ENCODE results near the gene MED10. TPM values are rescaled to one million over a fixed set of nuclear protein-coding genes. Genes with fewer than 3 reads are reported as not detected.

MED10 gene
- total RNA-seq, 1 experiment from 2014 or later = 94.0 TPM

DNA sequence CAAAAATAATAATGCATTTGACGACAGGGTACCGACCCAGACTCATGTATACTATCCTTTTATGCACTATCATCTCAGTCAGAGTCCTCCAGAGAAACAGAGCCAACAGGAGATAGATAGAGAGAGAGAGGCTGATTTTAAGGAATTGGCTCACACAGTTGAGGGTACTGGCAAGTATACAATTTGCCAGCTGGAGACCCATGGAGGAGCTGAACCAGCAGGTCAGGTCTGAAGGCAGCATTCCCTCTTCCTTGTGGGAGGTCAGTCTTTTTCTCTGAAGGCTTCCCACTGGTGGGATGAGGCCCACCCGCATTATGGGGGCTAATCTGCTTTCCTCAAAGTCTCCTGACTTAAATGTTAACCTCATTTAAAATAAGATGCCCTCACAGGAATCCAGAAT is 17.3 kb upstream of the MED10 start:
- no peaks in the 10 kb centered on the region for H3K36me3 ChIP-seq (ENCODE audit: low read depth, low read length)
- no peaks in the 10 kb centered on the region for H3K9me3 ChIP-seq (ENCODE audit: low read length)
- H3F3A ChIP-seq (ENCODE audit: low read length, unreplicated experiment) = peaks cover 4% of the 10 kb centered on the region
- no peaks in the 10 kb centered on the region for H3K79me2 ChIP-seq (ENCODE audit: low read length)
- no peak overlapping the region for H3K4me2 ChIP-seq (ENCODE audit: low read length)
- H3K4me3 ChIP-seq (ENCODE audit: low read length) = no peak overlapping the region
- BruUV-seq (replicated peaks) = no TSS peak
- ATAC-seq = no peak
- H3K4me1 ChIP-seq (ENCODE audit: insufficient read depth, low read length) = peaks cover 12% of the 10 kb centered on the region
- no peak overlapping the region for H2AFZ ChIP-seq (ENCODE audit: low read length)
- intact Hi-C loops (cut with micrococcal nuclease) = no loop called here
- no peaks in the 10 kb centered on the region for H4K20me1 ChIP-seq (ENCODE audit: low read length)
- TF ChIP-seq EZH2 (IDR thresholded peaks at IDR 0.05; ENCODE audit: low read length, unreplicated experiment) (no peak), EZH2phosphoT487 (IDR thresholded peaks at IDR 0.05; ENCODE audit: borderline replicate concordance, low read length) (no peak)
- TF ChIP-seq, protein P1, sequence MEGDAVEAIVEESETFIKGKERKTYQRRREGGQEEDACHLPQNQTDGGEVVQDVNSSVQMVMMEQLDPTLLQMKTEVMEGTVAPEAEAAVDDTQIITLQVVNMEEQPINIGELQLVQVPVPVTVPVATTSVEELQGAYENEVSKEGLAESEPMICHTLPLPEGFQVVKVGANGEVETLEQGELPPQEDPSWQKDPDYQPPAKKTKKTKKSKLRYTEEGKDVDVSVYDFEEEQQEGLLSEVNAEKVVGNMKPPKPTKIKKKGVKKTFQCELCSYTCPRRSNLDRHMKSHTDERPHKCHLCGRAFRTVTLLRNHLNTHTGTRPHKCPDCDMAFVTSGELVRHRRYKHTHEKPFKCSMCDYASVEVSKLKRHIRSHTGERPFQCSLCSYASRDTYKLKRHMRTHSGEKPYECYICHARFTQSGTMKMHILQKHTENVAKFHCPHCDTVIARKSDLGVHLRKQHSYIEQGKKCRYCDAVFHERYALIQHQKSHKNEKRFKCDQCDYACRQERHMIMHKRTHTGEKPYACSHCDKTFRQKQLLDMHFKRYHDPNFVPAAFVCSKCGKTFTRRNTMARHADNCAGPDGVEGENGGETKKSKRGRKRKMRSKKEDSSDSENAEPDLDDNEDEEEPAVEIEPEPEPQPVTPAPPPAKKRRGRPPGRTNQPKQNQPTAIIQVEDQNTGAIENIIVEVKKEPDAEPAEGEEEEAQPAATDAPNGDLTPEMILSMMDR (conservative IDR thresholded peaks at IDR 0.05; ENCODE audit: low read depth, low read length) = no peak
- CTCF ChIA-PET = no interaction called here
- no peak for DNase-seq
- POLR2A ChIA-PET (ENCODE audit: unreplicated experiment) = no interaction called here
- no peak overlapping the region for H3K9ac ChIP-seq (ENCODE audit: low read length)
- no peaks in the 10 kb centered on the region for H3K9me2 ChIP-seq (replicated peaks; ENCODE audit: low read length)
- no peak overlapping the region for H3K27ac ChIP-seq (ENCODE audit: low read length)
- peaks cover 3% of the 10 kb centered on the region; the same call in 1 of the 2 replicates for H3K27me3 ChIP-seq (ENCODE audit: low read length)

DNA sequence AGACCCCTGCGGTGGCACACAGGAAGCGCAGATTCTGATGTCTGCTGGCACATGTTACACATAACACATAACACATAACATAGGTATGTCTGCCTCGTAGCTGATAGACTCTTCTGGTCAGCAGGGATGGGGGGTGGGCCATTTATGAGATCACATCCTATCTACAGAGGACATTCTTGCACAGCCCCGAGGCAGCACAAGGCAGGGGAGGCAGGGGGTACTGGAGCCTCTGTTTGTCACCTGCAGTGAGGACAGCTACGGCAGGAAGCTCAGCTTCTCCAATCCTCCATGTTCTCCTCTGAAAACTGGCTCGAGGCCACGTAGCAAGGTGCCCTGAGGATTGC is 16.7 kb upstream of the MED10 start:
- ChIA-PET POLR2A (ENCODE audit: unreplicated experiment) (no interaction called here), CTCF (no interaction called here)
- Histone ChIP-seq H3K36me3 (ENCODE audit: low read depth, low read length) (no peaks in the 10 kb centered on the region), H3K4me3 (ENCODE audit: low read length) (no peak overlapping the region), H3K79me2 (ENCODE audit: low read length) (no peaks in the 10 kb centered on the region), H3K9ac (ENCODE audit: low read length) (no peak overlapping the region), H3K4me1 (ENCODE audit: insufficient read depth, low read length) (peaks cover 7% of the 10 kb centered on the region), H3F3A (ENCODE audit: low read length, unreplicated experiment) (peaks cover 4% of the 10 kb centered on the region), H3K27me3 (ENCODE audit: low read length) (peaks cover 3% of the 10 kb centered on the region; the same call in 1 of the 2 replicates), H4K20me1 (ENCODE audit: low read length) (no peaks in the 10 kb centered on the region), H3K4me2 (ENCODE audit: low read length) (no peak overlapping the region), H3K9me3 (ENCODE audit: low read length) (no peaks in the 10 kb centered on the region), H2AFZ (ENCODE audit: low read length) (no peak overlapping the region), H3K9me2 (replicated peaks; ENCODE audit: low read length) (no peaks in the 10 kb centered on the region), H3K27ac (ENCODE audit: low read length) (no peak overlapping the region)
- intact Hi-C loops (cut with micrococcal nuclease) = no loop called here
- DNase-seq = no peak
- BruUV-seq (replicated peaks) = no TSS peak
- TF ChIP-seq, protein P1 (conservative IDR thresholded peaks at IDR 0.05; ENCODE audit: low read depth, low read length) = no peak
- no peak for TF ChIP-seq EZH2 (IDR thresholded peaks at IDR 0.05; ENCODE audit: low read length, unreplicated experiment)
- TF ChIP-seq EZH2phosphoT487 (IDR thresholded peaks at IDR 0.05; ENCODE audit: borderline replicate concordance, low read length) = no peak
- ATAC-seq = no peak

GRCh38 chr5:6394429-6395101 is 16.2 kb upstream of the MED10 start:
- TF ChIP-seq, protein P1 (conservative IDR thresholded peaks at IDR 0.05; ENCODE audit: low read depth, low read length) = no peak
- no peak for TF ChIP-seq EZH2phosphoT487 (IDR thresholded peaks at IDR 0.05; ENCODE audit: borderline replicate concordance, low read length)
- TF ChIP-seq EZH2 (IDR thresholded peaks at IDR 0.05; ENCODE audit: low read length, unreplicated experiment) = no peak
- BruUV-seq (replicated peaks) = no TSS peak
- ATAC-seq (no peak), DNase-seq (no peak)
- POLR2A ChIA-PET (ENCODE audit: unreplicated experiment) = no interaction called here
- Histone ChIP-seq H3K36me3 (ENCODE audit: low read depth, low read length) (no peaks in the 10 kb centered on the region), H3K9me2 (replicated peaks; ENCODE audit: low read length) (no peaks in the 10 kb centered on the region), H3K27ac (ENCODE audit: low read length) (no peak overlapping the region), H3K4me2 (ENCODE audit: low read length) (no peak overlapping the region), H3K79me2 (ENCODE audit: low read length) (no peaks in the 10 kb centered on the region), H3K9me3 (ENCODE audit: low read length) (no peaks in the 10 kb centered on the region), H3K4me1 (ENCODE audit: insufficient read depth, low read length) (peaks cover 2% of the 10 kb centered on the region), H3K9ac (ENCODE audit: low read length) (no peak overlapping the region), H3F3A (ENCODE audit: low read length, unreplicated experiment) (peaks cover 2% of the 10 kb centered on the region), H4K20me1 (ENCODE audit: low read length) (no peaks in the 10 kb centered on the region), H3K27me3 (ENCODE audit: low read length) (peaks cover 3% of the 10 kb centered on the region; the same call in 1 of the 2 replicates), H3K4me3 (ENCODE audit: low read length) (no peak overlapping the region), H2AFZ (ENCODE audit: low read length) (no peak overlapping the region)
- CTCF ChIA-PET = no interaction called here
- intact Hi-C loops (cut with micrococcal nuclease) = no loop called here
